Activated T-cell treated with anti-CD3 and anti-CD28 coated beads, Interleukin-2, amount 50 U/mL, for 1 hour (primary cell): ENCODE data around the gene MICAL3.
"Not testable (repeated sequence)": the region's sequence is repeated elsewhere in the genome, so short reads cannot be mapped to it uniquely, and the experiment has no call there.

ENCODE experiments used
- DNase-seq: peaks from one replicate; pipeline ENCODE4 v3.0.0-alpha.2; 2020

The MICAL3 gene

DNA sequence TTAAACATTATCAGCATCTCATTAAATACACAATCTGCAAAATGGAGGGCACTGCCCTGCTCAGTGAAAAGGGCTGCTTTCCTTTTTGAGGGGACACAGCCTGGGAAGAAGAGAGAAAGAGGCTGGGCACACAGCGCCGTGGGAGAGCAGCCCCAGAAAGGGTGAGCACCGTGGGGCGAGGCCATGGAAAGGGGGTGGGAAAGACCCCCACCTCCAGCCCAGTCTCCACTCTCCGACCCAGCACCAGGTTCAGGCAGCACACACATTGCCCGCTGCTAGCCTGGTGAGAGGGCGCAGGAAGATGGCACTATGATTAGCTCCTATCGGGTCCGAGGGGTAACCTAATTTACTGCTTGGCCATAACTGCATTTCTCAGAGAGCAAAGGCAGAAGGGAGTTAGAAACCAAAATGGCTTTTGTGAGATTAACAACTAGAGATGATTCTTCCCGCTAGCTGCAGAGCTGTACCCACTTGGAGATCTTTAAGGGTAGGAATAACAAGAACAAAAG, 146.1 kb downstream of the MICAL3 start:
- DNase-seq = no peak

DNA sequence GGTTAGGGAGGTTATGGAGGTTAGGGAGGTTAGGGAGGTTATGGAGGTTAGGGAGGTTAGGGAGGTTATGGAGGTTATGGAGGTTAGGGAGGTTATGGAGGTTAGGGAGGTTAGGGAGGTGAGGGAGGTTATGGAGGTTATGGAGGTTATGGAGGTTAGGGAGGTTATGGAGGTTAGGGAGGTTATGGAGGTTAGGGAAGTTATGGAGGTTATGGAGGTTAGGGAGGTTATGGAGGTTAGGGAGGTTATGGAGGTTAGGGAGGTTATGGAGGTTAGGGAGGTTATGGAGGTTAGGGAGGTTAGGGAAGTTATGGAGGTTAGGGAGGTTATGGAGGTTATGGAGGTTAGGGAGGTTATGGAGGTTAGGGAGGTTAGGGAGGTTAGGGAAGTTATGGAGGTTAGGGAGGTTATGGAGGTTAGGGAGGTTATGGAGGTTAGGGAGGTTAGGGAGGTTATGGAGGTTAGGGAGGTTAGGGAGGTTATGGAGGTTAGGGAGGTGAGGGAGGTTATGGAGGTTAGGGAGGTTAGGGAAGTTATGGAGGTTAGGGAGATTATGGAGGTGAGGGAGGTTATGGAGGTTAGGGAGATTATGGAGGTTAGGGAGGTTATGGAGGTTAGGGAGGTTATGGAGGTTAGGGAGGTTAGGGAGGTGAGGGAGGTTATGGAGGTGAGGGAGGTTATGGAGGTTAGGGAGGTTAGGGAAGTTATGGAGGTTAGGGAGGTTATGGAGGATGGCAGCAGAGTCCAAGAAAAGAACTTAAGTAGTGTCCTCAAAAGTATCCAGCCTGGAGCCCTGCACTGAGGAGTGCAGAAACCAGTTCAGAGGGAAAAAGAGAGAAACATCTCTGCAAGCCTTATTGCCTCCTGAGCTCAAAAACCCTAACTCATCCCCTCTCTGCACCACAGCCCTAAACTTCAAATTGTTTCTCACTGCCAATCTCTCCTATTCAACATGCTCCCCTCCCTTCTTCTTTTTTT, 147.2 kb downstream of the MICAL3 start:
- not testable (repeated sequence) for DNase-seq

DNA sequence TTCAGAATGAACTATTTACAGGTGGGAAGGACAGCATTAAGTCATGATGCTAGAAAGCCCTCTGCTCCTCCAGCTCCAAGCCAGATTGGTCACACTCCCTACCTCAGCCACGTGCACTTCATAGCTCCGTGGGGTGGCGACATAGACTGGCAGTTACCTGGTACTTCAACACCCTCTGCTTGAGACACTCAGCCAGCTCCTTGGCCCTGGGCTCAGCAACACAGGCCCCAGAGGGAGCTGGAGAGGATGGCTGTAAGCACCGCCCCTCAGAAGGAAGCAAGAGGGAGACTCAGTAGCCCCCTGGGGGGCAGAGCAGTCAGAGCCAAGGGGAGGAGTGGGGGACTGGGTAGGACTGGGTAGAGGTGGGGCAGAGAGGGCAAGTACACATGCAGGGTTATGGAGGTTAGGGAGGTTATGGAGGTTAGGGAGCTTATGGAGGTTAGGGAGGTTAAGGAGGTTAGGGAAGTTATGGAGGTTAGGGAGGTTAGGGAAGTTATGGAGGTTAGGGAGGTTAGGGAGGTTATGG, 148.0 kb downstream of the MICAL3 start:
- DNase-seq = no peak

DNA sequence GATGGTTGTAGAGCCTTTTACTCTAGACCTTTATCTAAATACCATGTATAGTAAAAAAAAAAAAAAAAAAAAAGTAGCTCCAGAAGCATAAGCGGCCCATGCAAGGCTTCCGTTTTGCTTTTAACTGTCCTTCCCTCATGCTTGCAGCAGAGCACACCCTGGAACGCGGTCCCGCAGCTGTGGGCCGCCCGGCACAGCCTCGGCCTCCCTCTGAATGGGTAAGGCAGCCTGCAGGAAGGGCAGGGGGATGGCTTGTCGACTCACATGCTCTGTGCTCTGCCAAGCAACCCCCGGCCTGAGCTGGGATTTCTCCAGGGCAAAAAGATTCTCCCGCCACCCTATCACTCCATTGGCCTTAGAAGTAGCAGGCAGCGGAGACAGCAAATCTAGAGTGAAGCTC, 148.7 kb downstream of the MICAL3 start:
- DNase-seq = no peak

DNA sequence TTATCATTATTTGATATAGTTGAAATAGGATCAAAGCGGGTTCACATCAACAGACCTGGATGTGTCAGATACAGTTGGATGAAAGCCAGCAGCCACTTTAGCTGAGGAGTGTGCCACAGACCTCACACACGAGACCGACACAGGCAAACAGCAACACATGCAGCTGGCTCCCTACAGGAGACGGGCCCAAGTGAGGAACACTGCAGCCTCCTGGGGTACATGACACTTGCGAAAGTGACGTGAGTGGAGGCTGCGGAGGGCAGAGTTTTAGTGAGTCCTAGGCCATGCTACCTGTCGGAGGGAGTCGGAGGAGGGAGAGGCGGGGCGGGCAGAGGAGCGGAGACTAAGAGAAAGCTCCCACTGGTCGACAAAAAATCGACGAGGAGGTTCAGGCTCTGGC, 149.2 kb downstream of the MICAL3 start:
- no peak for DNase-seq

DNA sequence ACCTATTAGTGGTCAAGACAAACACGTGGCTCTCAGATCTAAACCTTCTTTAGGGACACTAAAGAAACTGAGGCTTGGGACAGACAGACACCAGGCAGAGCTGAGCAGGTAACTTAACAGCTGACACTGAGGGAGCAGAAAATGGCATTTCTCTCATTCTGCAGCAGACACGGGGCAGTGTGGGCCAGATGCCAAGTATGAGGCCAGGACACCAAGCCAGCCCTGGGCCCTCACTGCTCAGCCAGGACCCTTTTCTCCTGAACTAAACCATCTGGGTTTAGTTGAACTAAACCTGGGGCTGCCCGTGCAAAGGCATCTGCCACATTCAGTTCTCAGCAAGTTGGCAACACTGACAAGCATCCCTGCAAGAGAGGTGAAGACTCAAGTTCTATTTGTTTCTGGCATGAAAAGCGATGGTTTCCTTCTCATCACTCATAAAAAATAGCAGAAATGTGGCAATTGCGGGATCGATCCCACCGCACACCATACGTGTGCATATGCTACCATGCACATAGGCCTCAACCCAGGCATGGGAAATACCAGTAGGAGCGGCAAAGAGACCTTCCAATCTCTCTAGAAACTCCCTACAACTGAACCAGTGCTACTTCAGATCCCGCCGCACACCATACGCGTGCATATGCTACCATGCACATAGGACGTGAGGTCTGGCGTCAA, 150.0 kb downstream of the MICAL3 start:
- no peak for DNase-seq

DNA sequence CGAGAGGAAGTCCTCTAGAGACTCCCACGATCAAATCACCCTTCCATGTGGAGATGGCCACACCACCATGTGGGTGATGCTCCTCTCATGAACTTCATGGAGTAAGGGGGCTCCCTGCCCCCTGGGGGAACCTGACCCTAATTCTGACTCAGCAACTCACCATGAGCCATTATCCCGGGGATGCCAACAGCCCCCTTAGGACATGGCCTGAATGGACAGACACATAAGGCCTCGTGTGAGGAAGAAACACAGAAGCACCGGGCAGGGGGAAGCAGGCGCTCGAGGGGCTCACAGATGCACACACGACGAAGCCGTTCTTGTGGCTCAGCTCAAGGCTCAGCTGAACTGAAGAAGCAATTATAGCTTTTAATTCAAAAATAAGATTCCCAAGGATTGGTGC, 150.6 kb downstream of the MICAL3 start:
- no peak for DNase-seq

DNA sequence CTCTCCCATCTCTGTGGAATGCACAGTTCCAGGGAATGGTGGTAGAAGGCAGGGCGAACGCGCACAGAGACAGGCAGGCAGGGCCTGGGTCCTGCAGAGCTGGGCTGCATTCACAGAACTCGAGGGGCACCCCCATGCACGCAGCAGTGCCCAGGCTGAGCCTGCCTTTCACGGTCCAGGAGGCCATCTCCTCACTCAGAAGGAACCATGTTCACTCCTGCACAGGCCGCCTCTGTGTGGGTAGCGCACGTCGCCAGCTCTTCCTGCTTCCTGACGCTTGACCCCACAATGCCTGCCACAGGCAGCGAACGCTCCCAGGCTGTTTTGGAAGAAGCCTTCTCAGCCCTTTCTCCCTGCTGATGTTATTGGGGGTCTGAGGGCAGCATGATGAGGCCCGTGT, 151.2 kb downstream of the MICAL3 start:
- no peak for DNase-seq

DNA sequence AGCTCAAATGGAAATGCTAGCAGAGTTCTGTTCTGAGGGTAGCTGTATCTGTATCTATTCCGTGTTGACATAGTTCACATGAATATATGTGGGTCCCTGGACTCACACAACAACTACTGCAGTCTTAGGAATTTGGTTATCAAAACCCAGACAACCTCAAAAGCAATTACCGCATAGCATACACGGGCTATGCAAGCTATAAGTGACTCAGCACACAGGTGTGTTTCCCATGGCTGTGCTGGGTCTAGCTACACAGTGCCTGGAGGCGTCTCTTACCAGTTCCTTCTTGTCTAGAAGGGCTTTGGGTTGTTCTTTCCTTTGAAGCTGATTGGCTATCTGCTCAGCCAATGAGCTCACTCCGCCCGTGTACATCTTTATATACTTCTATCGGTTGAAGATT, 151.9 kb downstream of the MICAL3 start:
- no peak for DNase-seq

DNA sequence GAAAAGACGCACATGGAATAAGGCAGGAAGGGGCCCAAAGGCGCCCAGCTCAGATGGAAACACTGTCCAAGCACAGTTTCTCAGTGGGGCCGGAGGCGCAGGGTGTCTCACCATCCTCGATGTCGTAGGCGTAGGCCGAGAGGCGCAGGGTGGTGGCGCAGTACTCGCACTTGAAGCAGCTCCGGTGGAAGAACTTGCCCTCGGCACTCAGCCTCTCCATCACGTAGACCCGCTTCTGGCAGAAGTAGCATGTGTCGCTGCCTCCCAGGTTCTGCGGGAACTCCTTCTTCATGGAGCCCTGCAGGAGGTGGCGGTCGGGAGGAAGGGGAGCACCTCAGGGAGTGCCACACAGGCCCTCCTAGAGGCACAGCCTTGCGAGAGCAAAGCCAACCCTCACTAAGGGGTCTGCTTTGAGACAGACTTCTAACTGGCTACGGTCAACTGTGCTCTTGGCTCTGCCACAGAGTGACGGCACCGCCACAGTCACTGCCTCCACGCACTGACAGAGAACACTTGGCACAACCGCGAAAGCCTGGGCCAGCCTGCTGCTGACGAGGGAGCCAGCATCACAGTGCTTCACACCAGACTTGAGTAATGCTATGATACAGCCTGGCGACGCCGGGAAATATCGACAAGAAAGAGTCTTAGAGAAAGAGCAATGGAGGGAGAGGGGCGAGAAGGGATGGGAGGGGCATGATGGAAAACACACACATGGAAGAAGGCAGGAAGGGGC, 152.5 kb downstream of the MICAL3 start:
- no peak for DNase-seq

DNA sequence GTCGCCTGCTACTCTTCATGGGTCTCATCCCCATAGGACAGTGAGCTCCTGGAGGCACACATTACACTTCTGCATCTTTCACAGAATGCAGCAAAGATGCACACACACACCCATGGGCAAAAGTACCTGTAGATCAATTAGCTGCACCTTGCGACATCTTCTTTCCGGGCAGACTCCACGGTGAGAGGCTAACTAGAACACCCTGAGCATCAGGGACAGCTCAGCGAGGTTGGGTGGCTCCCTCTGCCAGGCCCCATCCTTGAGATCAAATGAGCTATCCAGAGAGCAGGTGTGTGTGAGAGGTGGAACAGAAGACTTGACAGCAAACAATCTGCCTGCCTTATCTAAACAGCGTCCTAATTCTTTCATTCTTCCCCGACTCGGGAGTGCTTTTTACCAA, 154.0 kb downstream of the MICAL3 start:
- DNase-seq = no peak

DNA sequence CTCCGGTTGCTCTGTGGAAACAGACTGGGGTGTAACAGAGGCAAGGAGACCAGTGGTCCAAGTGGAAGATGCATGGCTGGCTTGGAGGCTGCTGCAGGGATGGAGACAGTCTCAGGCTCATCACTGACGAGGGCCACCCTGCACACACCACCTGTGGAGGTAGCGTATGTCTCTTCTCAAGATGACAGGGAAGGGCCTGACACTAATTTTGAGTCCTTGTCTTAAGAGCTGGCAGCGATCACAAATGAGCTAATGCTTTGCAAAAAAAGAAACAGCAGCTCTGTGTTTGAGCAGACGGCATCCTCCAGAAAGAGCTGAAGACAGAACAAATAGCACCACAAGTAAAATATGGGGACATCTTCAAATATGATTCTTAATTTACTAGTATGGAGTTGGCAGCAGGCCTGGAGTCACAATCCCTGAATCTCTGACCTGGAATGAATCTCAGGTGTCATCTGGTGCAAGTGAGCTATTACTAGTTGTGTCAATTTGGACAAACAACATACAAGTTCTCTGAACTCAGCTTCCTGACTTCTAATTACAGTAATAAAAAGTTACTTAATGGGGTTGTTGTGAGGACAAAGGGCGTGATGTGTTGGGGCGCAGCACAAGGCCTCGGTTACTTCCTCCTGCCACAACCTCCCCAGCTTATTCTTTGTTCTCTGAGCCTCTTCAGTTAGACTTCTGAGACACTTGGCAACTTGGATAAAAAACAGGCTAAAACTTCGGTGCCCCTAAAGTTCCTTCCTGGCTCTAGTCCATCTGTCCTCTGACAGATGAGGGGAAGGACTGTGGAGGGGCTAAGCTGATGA, 154.9 kb downstream of the MICAL3 start:
- DNase-seq = no peak

DNA sequence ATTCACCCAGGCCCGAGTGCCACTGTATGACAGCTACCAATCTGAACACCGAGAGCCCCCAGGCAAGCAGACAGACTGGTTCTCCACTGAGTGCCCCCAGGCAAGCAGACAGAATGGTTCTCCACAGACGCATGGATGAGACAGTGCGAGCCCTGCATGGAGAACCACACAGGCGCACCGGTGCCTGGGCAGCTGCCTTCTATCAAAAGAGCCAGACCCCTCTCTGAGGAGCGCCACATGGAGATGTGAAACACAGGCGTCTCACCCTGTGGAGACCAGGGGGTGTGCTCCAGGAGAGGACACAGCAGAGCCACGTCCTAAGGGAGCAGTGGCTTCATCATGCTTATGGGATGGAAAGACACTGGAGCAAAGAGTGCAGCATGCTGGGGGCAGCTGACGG, 155.6 kb downstream of the MICAL3 start:
- DNase-seq = no peak

DNA sequence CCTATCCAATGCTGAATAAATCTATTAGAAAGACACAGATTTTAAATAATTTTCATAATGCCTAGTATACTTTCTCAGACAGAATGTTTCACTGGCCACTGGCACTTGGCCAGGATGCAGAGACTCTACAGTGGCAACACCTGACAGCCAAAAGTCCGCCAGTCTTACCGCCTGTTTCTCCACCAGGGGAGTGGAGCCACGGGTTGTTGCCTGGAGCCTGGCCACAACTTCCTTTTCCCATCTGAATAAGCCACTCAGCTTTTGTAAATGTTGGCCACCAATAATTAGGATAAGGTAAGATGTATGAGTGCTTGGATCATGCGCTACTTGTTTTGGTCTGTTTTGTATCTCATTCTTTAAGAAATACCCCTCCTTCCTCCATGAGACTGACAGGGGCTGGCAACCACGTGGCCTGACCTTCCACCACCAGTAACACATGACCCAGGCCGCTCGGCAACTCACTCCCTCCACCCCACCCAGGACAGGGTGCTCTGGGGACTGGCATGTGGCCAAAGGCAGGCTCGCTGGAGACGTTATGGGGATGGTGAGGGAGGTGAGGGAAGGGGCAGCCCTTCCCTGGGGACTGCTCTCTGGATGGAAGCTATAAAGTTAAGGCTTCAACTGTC, 157.1 kb downstream of the MICAL3 start:
- no peak for DNase-seq

DNA sequence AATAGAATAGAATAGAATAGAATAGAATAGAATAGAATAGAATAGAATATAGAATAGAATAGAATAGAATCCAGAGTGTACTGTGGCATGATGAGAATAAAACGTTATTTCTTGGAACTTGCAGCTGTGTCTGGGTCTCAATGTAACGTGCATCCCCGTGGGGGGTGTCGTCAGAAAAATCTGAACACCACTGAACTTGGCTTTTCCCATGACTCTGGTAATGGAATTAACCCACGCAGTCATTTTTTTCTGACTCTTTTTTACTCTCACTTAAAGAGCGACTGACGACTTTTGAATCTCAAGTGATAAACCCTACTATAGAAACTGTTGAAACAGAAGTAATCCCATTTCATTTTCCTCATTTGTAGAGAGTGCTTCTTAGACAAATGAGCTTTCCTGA, 157.7 kb downstream of the MICAL3 start:
- no peak for DNase-seq

DNA sequence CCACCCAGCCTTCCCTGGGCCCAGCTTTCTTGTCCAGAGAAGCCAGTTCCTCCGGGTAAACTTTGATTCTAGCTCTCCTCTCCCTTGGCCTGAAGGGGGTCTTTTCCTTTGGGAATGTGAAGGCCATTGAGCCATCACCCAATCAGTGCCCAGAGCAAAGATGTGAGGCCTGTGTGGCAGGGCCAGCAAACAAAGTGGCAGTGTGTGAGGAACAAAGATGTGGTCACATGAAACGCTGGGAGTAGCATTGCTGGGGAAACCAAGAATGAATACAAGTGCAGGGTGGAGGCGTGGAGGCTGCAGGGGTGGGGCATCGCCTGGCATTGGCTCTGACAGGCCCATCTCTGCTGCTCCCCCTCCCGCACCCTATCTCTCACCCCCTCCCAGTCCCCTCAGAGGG, 158.2 kb downstream of the MICAL3 start:
- no peak for DNase-seq

DNA sequence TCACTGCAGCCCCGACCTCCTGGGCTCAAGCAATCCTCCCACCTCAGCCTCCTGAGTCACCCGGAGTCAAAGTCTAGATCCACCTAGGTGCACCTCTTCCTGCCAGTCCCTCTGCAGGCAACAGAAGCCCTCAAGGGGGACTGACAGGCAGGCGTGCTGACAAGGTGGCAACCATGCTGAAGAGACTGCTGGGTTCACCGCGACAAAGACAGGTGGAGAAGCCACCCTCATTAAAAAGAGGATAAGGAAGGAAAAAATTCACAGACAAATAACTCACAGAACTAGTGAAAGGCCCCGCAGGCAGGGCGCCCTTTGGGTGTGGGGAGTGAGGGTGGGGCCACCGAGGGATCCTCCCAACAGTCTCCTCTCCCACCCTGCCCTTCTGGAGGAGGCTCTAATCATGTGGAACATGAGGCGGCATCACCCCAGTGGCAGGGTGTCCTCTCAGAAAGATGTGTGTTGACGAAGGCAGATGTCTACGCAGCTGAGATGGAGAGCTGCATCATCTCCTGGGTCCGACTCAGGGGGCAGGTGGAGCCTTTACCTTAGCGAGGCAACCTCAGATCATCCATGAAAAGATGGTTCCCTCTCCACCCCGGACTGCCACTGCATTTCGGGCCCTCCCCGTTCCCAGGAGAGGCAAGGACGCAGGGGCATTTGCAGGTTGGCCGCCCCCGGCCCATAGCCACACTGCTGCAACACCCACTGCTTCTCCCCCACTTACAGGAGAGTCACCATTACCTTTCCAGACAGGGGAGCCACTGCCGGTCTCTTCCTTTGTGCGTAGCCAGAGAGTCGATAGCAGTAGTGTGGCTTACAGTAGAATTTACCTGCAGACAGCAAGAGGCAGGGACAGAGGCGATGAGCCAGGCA, 158.9 kb downstream of the MICAL3 start:
- no peak for DNase-seq

DNA sequence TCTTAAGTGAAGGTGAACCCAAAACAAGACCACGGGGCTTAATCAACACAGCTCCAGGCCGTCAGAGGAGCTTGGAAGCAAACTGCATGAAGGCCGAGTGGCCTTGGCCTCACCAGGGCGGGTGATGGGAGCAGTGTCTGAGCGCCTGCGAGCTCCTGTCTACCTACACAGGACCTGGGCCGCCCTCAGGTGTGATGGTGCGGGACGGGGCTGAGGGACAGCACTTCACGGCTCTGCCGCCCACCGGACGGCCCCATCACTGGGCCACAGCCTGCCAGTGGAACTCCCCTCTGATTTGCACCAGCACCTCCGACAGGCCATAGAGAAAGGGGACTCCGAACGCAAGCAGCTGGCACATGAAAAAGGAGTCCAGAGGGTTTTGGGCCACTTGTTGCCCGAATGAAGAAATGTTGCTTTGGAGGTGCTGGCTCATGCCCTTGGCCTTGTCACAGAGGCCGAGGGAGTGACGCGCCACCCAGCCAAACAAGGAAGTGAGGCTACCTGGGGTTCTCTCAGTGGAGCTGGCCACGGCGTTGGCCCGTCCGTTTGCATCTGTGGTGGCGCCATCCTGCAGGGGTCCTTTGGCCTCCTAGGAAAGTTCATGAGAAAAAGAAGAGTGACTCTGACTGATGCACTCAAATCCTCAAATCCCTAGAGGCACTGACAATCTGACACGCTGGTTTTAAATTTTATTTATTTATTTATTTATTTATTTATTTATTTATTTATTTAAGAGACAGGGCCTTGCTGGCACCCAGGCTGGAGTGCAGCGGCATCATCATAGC, 159.8 kb downstream of the MICAL3 start:
- DNase-seq = no peak

DNA sequence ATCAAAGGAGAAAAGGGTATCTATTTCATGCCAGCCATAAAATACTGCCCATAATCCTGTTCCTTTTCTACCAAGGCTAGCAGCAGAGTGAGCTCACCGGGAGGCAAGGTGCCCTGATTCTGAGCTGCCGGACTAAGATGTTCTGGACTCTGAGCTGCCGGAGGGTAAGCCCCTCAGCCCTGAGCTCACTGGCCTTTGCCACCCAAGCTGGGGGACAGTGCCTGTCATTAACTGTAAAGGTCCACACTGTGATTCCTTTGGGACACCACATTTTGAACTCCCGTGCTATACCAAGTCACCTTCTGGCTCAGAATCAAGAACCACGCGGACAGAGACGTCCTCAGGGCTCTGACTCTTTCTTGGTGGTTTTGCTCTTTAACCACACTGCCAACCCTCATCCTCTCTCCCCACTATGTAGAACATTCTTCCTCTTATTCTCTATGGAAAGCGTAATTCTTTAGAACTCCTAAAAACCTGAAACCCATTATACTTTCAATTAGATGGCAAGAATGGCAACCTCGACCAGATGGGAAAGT, 161.6 kb downstream of the MICAL3 start:
- DNase-seq = no peak

DNA sequence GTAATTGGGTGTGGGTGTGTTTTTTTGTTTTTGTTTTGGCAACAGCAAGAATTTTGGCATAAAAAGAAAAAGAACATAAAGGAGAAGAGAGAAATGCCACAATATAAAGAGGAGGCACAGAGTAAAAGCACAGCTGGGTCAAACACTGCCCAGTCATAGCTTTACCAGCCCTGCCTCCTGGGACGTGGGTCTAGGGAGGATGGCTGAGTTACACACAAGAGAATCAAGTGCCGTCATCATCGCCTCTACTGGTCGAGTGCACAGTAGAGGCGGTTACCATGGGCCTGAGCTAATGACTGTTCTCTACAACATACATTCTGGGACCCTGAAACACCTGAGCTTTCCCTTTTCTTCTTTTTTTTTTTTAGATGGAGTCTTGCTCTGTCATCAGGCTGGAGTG, 162.5 kb downstream of the MICAL3 start:
- no peak for DNase-seq
